GM10847 (cell line): ENCODE measurements around the gene RGS7BP.

Source experiments
- POLR2A ChIP-seq: IDR thresholded peaks from 2 replicates; pipeline ENCODE4 v1.6.1; 2011; ENCODE audit not compliant: insufficient read length; ENCODE audit errors: extremely low read depth

RGS7BP gene

GRCh38 chr5:64595031-64595855 lies 89.4 kb downstream of the RGS7BP start:
- TF ChIP-seq POLR2A: no peak

- TF ChIP-seq POLR2A: no peak
Measured at GRCh38 chr5:64599226-64599625, 93.4 kb downstream of the RGS7BP start.

- TF ChIP-seq POLR2A: no peak
Measured at GRCh38 chr5:64603676-64604075, 97.9 kb downstream of the RGS7BP start.

- TF ChIP-seq POLR2A: no peak
Measured at GRCh38 chr5:64606926-64607325, 101.1 kb downstream of the RGS7BP start.

- TF ChIP-seq POLR2A: no peak
Measured at GRCh38 chr5:64612344-64612961, 106.6 kb downstream of the RGS7BP start.

- no peak for TF ChIP-seq POLR2A
Measured at GRCh38 chr5:64615895-64616294, 110.1 kb downstream of the RGS7BP start.

GRCh38 chr5:64619609-64620008 lies 113.8 kb downstream of the RGS7BP start:
- TF ChIP-seq POLR2A: no peak

- TF ChIP-seq POLR2A: no peak
Measured at GRCh38 chr5:64622991-64623390, 117.2 kb downstream of the RGS7BP start.

GRCh38 chr5:64625678-64626077 lies 119.9 kb downstream of the RGS7BP start:
- TF ChIP-seq POLR2A: no peak

- TF ChIP-seq POLR2A: no peak
Measured at GRCh38 chr5:64628901-64629300, 123.1 kb downstream of the RGS7BP start.

GRCh38 chr5:64629841-64630240 lies 124.0 kb downstream of the RGS7BP start:
- TF ChIP-seq POLR2A: no peak

- TF ChIP-seq POLR2A: no peak
Measured at GRCh38 chr5:64632251-64632650, 126.4 kb downstream of the RGS7BP start.

GRCh38 chr5:64634997-64635686 lies 129.3 kb downstream of the RGS7BP start:
- no peak for TF ChIP-seq POLR2A

- TF ChIP-seq POLR2A: no peak
Measured at GRCh38 chr5:64637144-64637543, 131.3 kb downstream of the RGS7BP start.

- TF ChIP-seq POLR2A: no peak
Measured at GRCh38 chr5:64637837-64638443, 132.1 kb downstream of the RGS7BP start.

- TF ChIP-seq POLR2A: no peak
Measured at GRCh38 chr5:64644831-64645230, 139.0 kb downstream of the RGS7BP start.

GRCh38 chr5:64646169-64646568 lies 140.4 kb downstream of the RGS7BP start:
- TF ChIP-seq POLR2A: no peak
